Activated CD4-positive, CD25-positive, alpha-beta regulatory T cell treated with anti-CD3 and anti-CD28 coated beads, Interleukin-2, amount 50 U/mL, for 16 hours (primary cell): ENCODE results near the gene CISTR.
A peak's percentile ranks its signal among the peaks of the same experiment; 100 is the strongest.
"Not testable (repeated sequence)": the region's sequence is repeated elsewhere in the genome, so short reads cannot be mapped to it uniquely, and the experiment has no call there.

Experiments
- DNase-seq: peaks from one replicate; pipeline ENCODE4 v3.0.0-alpha.2; 2020; ENCODE audit warnings: low read depth, low spot score

The CISTR gene

DNA sequence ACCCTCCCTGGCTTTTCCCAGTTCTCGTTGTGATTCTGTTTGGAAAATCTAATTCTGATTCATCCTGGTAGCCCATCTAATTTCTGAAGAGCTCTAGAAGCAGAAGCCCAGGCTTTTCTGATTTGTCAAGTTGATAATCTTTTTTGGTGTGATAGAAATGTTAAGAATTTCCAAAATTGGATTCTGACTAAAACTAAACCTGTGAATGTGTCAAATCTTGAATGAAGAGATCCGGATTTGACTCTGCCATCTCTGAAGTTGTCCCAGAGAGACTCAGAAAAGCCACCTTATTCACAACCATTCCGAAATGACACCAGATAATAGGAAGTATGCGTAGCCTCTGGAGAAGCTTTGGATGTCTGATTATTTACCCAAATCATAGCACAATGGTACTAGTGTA, 12.8 kb upstream of the CISTR start:
- no peak for DNase-seq

DNA sequence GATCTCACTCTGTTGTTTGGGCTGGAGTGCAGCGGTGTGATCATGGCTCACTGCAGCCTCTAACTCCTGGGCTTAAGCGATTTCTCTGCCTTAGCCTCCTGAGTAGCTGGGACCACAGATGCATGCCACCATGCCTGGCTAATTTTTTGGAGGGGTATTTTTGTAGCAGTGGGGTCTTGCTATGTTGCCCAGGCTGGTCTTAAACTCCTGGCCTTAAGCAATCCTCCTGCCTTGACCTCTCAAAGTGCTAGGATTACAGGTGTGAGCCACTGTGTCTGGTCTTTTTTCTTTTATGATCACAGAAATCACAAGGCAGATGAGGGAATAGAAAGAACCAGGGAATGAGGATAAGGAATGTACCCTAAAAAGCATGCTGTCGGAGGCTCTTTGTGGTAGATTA, 11.0 kb upstream of the CISTR start:
- DNase-seq, result not testable (repeated sequence)

DNA sequence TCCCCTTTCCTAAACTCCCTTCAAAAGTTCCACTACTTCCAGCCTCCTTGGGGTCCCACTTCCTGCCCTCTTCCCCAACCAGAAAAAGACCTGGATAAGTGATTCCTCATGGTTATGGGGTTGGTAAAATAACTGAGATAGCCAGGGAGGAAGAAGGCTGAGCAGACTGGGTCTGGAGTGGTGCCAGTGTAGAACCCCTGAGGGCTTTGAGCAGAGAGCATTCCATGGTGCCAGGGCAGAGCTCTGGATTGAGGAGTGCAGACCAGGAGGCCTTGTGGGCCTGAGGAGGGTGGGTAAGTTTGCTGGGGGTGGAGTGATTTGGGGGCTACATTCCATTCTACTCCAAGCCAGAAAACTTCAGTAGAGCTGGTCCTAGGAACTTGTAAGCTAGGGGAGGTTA, 9.5 kb upstream of the CISTR start:
- no peak for DNase-seq

DNA sequence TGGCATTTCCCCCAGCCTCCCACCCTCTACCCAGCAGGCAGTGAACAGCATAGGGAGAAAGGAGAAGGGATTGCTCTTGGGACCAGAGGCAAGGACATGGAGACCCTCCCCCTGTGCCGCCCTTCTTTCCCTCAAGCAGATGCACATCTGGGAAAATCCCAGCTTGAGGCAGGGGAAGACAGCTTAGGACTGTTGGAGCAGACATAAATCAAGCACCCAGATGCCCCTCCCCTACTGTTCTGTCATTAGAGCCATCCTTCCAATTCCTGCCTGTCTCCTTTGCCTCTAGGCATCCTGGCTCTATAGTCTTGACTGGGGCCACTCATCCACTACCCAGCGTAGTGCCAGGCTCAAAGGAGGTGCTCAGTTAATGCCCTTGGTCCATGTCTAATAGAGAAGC, 7.5 kb upstream of the CISTR start:
- no peak for DNase-seq

DNA sequence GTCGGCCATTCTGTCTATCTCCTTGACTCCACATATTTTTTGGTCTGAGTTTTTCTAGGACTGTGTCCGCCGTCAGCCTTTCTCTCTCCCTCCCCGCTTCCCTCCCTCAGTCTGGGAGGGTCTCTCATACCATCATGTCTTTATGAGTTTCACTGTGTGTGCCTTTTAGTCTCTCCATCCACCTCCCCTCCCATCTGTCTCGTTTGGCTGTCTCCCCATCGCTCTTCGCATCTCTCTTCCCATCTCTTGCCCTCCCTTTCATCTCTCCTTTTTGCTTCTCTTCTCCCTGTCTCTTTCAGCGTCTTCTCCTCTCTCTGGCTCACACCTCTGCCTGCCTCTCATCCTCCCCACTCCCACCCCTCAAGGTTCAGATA, 6.9 kb upstream of the CISTR start:
- no peak for DNase-seq

DNA sequence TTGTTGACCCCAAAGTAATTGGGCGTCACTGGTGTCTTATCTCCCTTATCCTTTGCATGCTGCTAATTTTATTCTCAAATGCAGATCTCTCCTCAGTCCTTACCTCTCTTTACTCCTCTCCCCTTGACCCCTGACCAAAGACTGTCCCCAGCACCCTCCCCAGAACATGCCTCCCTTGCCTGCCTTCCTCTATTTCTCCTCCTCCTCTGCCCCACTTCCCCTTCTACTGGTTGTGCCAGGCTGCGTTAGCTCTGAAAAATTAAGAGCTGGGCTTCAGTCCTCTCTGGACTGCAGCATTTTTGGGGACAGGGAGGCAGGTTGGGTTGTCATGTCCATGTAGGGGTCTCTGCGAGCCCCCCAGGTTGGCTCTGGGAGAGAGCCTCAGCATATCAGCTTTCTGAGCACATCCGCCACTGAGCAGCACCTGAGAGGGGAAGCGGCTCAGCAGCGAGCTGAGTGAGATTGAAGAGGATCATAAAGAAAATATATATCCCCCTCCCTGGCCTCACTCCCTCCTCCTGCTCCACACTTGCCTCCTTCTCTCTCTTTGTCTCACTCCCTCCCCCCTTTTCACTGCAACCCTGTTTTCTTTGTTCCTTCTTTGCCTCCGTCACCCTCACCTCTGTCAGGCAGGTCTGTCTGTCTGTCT, 6.4 kb upstream of the CISTR start:
- no peak for DNase-seq

DNA sequence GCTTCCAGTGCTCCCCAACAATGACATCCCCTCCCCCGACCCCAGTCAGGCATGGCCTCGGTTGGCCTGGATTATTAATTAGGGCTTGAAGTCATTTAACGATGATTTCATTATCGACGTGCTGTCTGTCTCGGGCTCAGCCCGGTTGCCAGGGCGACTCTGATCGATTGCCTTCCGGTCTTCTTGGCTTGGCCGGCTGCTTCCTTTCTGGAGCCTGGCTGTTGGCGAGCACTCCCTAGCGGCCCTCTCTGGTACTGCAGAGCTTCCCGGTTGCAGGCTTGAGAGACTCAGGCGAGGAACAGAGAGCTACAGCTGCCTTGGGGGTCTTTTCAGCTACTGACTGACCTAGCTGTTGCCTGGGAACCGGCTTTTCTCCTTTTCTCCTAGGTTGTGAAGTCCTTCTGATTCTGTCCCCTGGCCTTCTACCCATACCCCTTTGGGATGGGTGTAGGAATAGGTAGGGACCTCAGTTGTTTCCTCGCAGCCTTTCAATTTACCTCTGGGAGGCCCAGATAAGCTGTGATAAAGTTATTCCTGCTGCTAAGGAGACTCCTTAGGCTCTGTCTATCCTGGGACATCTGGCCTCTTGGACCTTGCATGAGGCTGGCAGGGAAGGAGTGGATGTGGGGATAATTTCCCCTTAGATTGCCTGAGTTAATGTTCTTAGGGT, 5.5 kb upstream of the CISTR start:
- DNase-seq, result peak; percentile 58

DNA sequence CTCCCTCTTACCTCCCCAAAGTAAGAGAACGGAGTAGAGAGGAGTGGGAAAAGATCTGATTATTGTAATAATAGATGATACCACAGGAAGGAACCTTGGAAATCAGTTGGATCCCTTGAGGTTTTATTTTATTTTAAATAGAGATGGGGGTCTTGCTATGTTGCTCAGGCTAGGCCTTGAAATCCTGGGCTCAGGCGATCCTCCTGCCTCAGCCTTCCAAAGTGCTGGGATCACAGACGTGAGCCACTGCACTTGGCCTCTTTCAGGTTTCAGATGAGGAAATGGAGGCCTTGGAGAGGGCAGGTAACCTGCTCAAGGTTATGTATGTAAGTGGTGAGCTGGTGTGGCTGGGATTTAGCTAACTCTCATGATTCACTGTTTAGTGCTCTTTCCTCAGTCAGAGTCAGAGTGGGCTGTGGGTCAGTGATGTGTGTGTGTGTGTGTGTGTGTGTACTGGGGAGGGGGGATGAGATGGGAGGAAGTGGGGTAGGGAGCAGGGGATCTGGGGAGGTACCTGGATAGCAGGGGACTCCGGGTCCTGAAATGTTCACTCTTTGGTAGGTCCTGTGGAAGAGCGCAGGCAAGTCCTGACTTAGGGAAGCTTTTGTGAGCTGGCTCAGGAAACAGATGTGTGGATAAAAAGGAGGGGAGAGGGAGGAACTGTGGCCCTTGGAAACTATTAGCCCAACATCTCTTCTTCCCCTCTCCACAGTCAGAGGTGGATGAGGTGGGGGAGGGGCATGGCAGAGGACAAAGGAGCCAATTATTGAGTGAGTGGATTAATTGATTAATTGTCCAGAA, 4.7 kb upstream of the CISTR start:
- DNase-seq, result no peak

DNA sequence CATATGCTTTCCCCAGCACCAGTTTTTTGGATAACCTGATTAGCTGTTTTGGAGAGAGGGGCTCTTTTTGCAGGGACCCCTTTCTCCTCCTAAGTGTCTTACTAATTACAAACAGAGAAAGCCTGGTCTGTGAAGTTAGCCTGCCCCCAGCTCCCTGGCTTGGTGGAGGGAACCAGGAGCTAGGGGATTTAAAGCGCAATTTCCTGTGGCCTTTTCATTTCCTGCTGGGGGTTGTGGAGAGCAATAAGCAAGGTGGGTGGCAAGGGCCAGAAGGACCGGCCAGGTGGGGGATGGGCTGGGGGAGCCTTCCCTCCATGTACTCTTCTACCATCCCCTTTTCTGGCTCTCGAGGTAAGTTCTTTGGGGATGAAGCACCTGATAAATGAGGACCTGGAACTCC, 4.1 kb upstream of the CISTR start:
- no peak for DNase-seq

DNA sequence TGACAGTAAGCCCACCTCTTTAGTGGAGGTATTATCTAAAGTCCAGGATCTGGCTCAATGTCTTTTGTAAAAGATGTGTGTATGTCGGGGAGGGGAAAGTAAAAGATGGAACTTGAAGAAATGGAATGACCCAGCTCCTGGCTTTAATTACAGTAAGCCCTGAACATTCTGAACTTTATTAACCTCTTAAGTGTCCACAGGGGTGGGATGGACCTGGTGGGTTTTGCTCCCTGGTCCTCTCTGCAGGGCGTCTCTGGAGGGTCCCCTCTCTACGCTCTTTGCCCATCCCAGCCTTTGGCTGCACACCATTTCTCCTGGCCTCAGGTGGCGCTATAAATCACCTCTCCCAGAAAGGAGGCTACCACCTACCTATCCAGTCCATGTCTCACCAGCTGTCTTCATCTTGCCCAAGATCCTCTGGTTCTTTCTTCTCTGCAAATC, 3.7 kb upstream of the CISTR start:
- DNase-seq, result no peak

DNA sequence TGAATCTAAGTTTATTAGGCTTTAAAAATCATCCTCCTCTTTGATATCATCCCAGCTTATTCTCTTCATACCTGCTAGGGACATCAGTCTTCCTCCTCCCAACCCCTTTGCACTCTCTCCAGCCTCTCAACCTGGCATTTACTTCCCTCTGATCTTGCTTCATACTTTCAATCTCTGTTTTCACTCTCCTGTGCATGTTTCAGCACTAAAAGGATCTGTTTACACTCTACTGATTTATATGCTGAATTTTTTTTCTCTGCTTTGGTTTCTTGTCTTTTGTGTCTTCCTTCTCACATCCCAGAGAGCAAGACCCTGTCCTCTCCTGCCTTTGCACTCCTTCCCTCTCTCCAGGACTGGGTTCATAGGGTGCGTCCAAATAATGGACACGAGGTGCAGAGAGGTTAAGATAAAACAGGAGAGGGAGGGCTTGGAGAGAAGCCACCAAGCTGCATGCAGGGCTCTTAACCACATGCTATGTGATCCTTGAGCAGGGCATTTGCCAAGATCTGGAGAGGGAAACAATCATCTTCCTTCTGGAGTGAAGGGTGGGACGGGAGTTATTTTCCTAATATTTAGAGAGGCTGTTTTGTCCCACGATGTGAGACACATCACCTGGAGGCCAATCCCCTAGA, 3.0 kb upstream of the CISTR start:
- no peak for DNase-seq

DNA sequence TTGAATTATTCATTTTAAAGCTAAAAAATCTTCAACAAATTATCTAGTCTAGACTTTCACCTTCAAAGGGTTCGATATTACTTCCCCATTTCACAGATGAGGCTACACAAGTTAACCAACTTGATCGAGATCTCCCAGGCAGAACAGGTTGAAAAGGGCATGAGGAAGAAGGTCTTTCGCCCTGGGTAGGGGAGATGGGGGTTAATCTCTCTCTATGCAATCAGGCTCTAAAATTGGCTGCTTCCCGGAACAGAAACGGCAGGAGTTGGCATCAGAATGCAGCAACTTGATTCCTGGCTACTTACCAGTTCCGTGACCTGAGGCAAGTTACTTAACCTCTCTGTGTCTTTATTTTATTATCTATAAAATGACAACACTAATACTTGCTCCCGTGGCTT, 2.4 kb upstream of the CISTR start:
- DNase-seq, result no peak

DNA sequence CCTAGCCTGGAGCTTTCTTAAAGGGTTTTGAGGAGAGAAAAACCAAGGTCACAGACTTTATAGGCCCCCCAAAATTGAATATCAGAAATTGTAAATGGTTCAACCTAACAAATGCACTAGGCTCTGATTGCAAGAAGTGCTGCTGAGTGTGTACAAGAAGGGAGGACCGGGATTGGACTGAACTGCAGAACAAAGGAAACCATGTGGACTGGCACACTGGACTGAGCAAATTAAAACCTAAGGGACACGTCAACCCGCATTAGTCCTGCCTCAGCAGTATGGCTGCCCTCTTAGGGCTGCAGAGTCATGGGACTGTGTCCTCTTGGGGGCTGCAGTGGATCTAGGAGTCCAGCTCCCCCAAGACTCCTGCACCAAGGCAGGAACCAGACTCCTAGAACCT, 842 bp upstream of the CISTR start:
- DNase-seq, result no peak

DNA sequence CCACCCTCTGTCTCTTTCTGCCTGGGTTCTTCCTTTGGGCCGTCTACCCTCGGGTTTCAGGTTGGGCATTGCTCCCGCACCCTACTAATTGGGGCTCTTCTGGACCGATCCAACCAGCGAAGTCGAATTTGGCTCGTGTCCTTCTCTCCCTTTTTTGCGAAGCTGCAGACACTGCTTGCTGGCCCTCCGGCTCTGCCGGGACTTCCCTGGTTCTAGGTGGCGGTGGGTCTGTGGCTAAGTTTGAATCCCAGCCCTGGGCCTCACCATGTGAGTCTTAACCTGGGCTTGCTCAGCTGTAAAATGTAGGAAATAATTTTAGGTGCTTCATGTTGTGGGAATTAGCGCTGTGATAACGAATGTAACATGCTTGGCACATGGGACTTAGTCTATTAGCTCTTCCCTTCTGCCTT, 418 bp upstream of the CISTR start:
- DNase-seq, result no peak

DNA sequence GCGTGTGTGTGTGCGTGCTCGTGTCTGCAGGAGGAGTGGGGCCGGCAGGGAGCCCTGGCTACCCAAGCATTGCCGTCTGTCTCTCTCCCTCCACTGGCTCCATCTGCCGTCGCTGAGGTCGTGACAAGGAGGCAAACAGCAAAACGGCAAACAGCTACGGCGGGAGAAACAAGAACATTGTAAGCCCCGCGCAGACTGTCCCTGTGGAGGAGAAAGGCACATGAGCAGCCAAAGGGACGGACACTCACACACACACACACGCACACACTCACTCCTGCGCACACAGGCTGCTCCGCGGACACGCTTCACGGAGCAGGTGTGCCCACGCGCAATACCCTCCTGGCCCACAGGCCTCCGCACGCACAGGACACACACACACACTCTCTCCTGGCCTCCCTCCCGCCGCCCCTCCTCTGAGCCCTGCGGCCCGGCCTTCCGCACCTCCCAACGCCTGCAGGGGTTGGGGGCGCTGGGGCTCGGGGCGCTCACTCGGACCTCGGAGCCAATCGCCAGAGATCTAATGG, 905 bp downstream of the CISTR start:
- DNase-seq, result no peak

DNA sequence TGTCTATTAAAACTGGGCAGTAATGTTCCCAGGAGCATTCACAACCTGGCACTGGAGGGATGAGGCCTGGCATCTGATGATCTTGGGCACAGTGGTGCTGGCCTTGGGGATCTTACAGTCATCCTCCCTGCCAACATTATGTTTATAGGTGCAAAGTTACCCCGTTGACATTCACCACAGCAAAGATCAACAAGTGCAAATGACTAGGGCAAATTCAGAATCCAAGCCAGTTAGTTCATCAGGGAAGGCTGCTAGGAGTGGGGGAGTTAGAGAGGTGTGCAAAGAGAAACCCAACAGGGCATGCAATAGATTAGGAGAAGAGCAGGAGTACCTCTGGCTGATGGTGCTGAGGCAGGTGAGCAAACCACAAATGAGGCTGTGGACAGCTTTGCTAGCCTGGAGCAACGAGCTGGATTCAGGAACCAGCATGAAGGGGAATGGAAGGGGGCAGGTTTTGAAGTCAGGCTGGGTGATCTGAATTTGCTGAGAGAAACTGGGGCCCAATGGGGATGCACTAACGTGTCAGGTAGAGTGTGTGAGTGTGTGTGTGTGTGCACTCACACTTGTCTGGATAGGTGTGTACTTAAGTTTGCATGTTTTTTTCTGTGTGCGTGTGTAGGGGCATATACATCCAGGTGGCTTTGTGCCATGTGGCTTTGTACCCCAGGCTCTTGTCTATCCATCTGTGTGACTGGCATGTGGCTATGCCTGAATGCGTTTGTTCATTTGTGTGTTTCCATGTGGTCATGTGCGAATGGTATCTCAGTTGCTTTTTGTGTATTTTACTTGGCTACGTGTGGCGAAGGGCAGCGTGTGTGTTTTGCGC, 1.6 kb downstream of the CISTR start:
- no peak for DNase-seq

DNA sequence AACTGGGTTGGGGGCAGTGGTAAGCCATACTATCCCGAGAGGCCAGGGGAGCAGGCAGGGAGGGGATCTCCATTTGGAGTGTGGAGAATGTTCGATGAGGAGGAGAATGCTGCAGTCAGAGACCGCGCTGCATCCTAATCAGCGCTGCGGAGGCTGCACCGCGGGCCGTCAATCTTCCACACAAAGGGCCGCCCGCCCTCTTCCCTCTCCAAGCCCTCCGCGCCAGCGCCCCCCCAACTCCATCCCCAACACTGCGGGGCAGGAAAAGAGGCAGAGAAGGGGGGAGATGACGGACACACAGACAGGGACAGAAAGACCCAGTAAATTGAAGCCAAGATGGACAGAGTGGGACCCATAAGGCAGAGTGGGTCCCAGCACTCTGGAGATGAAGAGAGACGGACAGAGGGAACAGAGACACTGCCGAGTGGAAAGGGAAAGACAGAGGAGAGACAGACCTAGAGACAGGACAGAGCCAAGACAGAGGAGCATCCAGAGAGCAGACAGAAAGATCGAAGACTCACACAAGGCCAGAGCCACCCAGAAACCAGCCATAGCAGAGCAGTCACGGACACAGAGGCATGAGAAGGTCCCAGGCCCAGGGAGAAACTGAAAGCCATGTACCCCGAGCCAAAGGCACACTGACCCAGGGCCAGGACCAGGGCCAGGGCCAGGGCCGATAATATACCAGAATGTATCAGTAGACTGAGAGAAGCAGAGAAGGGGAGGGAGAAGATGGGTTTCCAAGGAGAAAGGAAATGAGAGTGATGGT, 3.5 kb downstream of the CISTR start:
- DNase-seq, result no peak

DNA sequence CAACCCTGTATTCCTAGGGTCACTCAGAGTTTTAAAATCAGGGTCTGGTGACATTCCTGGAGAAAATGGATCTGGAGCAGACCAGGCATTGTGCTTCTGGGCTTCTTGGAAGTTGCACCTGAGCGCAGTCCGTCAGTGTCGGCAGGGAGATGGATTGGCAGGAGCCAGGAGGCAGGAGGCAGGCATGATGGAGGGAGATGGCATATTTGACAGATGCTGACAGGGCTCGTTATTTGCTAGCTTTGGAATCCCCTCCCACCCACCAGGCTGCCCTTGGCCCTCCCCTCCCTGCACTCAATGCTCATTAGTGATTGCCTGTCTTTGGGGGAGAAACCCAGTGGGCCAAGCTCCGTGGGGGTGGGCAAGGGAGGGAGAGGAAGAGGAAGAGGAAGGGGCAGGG, 4.7 kb downstream of the CISTR start:
- no peak for DNase-seq

DNA sequence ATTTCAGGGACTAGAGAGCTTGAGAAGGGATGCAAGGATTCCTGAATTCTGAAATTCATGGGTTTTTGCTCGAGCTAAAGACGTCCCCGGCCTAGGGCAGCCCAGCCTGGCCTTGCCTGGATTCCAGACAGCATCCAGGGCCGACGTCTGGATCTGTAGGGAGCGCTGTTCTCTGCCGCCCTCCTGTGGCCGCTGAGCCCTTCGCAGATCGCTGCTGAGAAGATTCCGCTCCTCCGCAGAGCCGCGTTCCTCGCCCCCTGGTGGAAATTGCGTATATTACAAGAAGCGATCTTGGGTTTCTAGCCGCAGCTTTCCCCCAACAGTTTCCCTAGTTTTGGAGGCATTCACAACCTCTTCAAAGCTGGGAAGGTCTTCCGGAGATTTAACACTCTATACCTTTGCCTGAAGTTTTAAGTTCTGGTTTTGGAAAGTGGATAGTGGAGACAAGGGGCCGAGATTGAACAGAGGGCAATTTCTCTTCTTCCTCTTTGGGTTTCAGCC, 5.1 kb downstream of the CISTR start:
- DNase-seq, result peak; percentile 71

DNA sequence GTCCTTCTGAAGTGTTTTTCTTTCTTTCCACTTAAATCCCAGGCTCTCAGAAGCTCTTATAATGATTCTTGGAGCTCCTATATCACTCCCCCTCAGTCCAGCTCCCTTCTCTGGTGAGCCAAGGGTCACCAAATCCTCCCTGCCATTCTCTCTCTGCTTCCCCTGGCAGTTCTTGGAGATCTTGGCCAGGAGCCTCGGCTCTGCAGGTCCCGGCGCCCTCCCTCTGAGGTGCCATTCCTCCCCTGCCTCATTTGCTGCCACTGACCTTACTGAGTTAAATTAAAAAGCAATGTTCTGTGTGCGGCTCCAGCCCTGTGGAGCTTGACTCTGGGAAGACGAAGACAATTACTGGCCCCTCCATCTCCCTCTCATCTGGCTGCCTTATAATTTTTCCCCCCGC, 7.0 kb downstream of the CISTR start:
- no peak for DNase-seq

DNA sequence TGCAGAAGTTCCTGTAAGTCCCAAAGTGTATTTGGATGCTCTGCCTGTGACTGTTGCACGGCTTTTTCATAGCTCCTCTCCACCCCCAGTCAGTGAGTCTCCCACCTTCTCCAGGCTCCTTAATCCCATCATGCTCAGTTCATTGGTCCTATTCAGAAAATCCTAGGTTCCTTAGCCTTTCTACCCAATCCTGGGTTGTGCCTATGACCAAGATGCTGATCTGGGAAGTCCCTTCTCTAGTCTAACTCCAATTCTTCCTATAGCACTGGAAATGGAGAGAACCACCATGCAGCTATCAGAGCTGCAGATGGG, 7.7 kb downstream of the CISTR start:
- no peak for DNase-seq
